ENCODE results near the gene NFIL3. TPM values are rescaled to one million over a fixed set of nuclear protein-coding genes. Genes with fewer than 3 reads are reported as not detected.
A peak's percentile ranks its signal among the peaks of the same experiment; 100 is the strongest.

The NFIL3 gene
- total and polyA plus RNA-seq, 2 of the 8 experiments (the other 6 are each of a cell fraction or from before 2014, with no cell fraction given): 3.4 to 13.5 TPM

- H2BK15ac ChIP-seq (ENCODE audit: low read length): no peak overlapping the region
- peaks cover 3 to 5% of the 10 kb centered on the region in 2 experiments; a peak in 3 of 4 replicates for H3K9me3 ChIP-seq (ENCODE audit: insufficient read depth in 2 of 2, low read depth in 1 of 2, low read length in 1 of 2)
- H3K18ac ChIP-seq (ENCODE audit: extremely low read depth, low read length): no peak overlapping the region
- no peak overlapping the region for H2BK5ac ChIP-seq (ENCODE audit: low read depth, low read length)
- H4K91ac ChIP-seq (replicated peaks; ENCODE audit: insufficient read length, low read length): no peak overlapping the region
- H3K27me3 ChIP-seq (replicated peaks in 1 of 4; ENCODE audit: control insufficient read depth in 3 of 4, extremely low read depth in 1 of 4, insufficient read depth in 3 of 4, low read length in 3 of 4): no peaks in the 10 kb centered on the region
- H3K36me3 ChIP-seq (ENCODE audit: control insufficient read depth in 2 of 4, insufficient read depth in 4 of 4, low read length in 3 of 4): peaks cover 0 to 10% (median 0%) of the 10 kb centered on the region in 4 experiments; a peak in 2 of 8 replicates
- peaks cover 16 to 40% of the 10 kb centered on the region in 2 experiments for H3K79me2 ChIP-seq (ENCODE audit: control insufficient read depth in 1 of 2, insufficient read depth in 2 of 2, low read length in 2 of 2)
- H2BK12ac ChIP-seq (ENCODE audit: low read depth, low read length): peak overlapping the region; percentile 5; the same call in 1 of the 2 replicates
- no peak overlapping the region for H3K14ac ChIP-seq (ENCODE audit: insufficient read length)
- H3K4me3 ChIP-seq (ENCODE audit: extremely low read depth in 1 of 4, insufficient read depth in 2 of 4, low read depth in 3 of 4, low read length in 4 of 4): peak overlapping the region; percentile 8 to 78 (median 16); a peak in 5 of 8 replicates
- POLR2A ChIA-PET (ENCODE audit: partially characterized antibody): interaction anchor here (1.3 to 2.0 kb wide), 2 partner anchors 12 to 27 kb away, joined by 3 to 5 read pairs; no protein-coding TSS in a partner anchor
- H2BK120ac ChIP-seq (replicated peaks; ENCODE audit: low read depth, low read length): no peak overlapping the region
- peaks cover 4 to 10% (median 9%) of the 10 kb centered on the region in 4 experiments; a peak in 6 of 7 replicates for H3K4me1 ChIP-seq (replicated peaks in 1 of 4; ENCODE audit: control insufficient read depth in 3 of 4, insufficient read depth in 4 of 4, low read length in 3 of 4)
- no peak overlapping the region for H3K23ac ChIP-seq (ENCODE audit: insufficient read length)
- peak overlapping the region; percentile 57 to 89 for H3K4me2 ChIP-seq (ENCODE audit: insufficient read depth in 1 of 2, low read depth in 2 of 2, low read length in 2 of 2)
- no peak overlapping the region for H2BK20ac ChIP-seq (ENCODE audit: low read length)
- H3K4ac ChIP-seq (replicated peaks; ENCODE audit: insufficient read length, low read depth, low read length): peak overlapping the region; percentile 1
- no peak for FAIRE-seq
- H3K9ac ChIP-seq (replicated peaks in 1 of 4; ENCODE audit: extremely low read depth in 1 of 4, low read depth in 3 of 4, low read length in 3 of 4): 0 out of 7 replicates have a peak overlapping the region, but pooled peaks of 1 of the 4 experiments have one; percentile 18
- peak overlapping the region; percentile 73; the same call in 1 of the 2 replicates for H4K8ac ChIP-seq (ENCODE audit: extremely low read depth, insufficient read depth, low read length)
- WGBS, 2 experiments (ENCODE audit: extremely low coverage in 1 of 2, insufficient coverage in 1 of 2, insufficient read length in 1 of 2, insufficient replicate concordance in 2 of 2, low coverage in 1 of 2, low lambda C conversion rate in 2 of 2, missing lambda C conversion rate in 1 of 2): 65% methylated on average over 15 of the region's 15 CpGs; no CpG with 5 or more reads in 1 of the 2 experiments
- no peak overlapping the region for H2AK5ac ChIP-seq (ENCODE audit: low read depth, low read length)
- H2AFZ ChIP-seq (ENCODE audit: low read length): peak overlapping the region; percentile 100
- H3K27ac ChIP-seq (ENCODE audit: low read depth, low read length): no peak overlapping the region
- H4K20me1 ChIP-seq (replicated peaks in 1 of 2; ENCODE audit: control insufficient read depth in 1 of 2, insufficient read depth in 2 of 2, low read length in 2 of 2): peaks cover 7 to 11% of the 10 kb centered on the region in 2 experiments
- CTCF ChIA-PET (ENCODE audit: partially characterized antibody): interaction anchor here (1.5 kb wide), 1 partner anchor 65 kb away, joined by 3 read pairs; no protein-coding TSS in a partner anchor
- no peak for DNase-seq (ENCODE audit: low read depth in 1 of 2, low spot score in 2 of 2)
- H4K5ac ChIP-seq (ENCODE audit: insufficient read length, low read depth, low read length): peak overlapping the region; percentile 7
- peaks cover 4% of the 10 kb centered on the region; the same call in 1 of the 2 replicates for H3K23me2 ChIP-seq (ENCODE audit: low read depth, low read length)
- H3K56ac ChIP-seq (replicated peaks; ENCODE audit: insufficient read length, low read depth, low read length): no peak overlapping the region
- peaks cover 3% of the 10 kb centered on the region; the same call in 1 of the 2 replicates for H3K79me1 ChIP-seq (ENCODE audit: low read depth, low read length)
- TF ChIP-seq RXRA (IDR thresholded peaks at IDR 0.05; ENCODE audit: insufficient read depth, low read depth, low read length) (no peak), BRCA1 (IDR thresholded peaks at IDR 0.05; ENCODE audit: low read depth, low read length) (no peak), POLR2A (IDR thresholded peaks at IDR 0.05; ENCODE audit: control extremely low read depth in 1 of 2, low read depth in 2 of 2, low read length in 2 of 2) (no peak), TEAD4 (IDR thresholded peaks at IDR 0.05; ENCODE audit: low read depth, low read length) (no peak), RBBP5 (IDR thresholded peaks at IDR 0.05; ENCODE audit: borderline replicate concordance, low read depth, low read length) (no peak), RAD21 (IDR thresholded peaks at IDR 0.05 in 1 of 2, conservative IDR thresholded peaks at IDR 0.05 in 1 of 2; ENCODE audit: low read depth in 2 of 2, low read length in 2 of 2) (no peak), PHF8 (conservative IDR thresholded peaks at IDR 0.05; ENCODE audit: low read depth, low read length) (no peak), TCF12 (IDR thresholded peaks at IDR 0.05; ENCODE audit: low read depth, low read length) (no peak), CBX8 (IDR thresholded peaks at IDR 0.05; ENCODE audit: borderline replicate concordance, low read depth, low read length) (no peak), JUN (IDR thresholded peaks at IDR 0.05; ENCODE audit: low read depth, low read length) (no peak), POU5F1 (IDR thresholded peaks at IDR 0.05; ENCODE audit: low read depth, low read length) (no peak), CEBPB (IDR thresholded peaks at IDR 0.05; ENCODE audit: low read depth, low read length) (no peak)
These were observed 61.5 kb downstream of the NFIL3 start for GRCh38 chr9:91362051-91362611.

Data from H1 (cell line).